Activated T-helper 17 cell treated with anti-CD3 and anti-CD28 coated beads, Interleukin-2, amount 50 U/mL, for 72 hours (primary cell): ENCODE measurements around the gene GLT8D2. TPM values are rescaled to one million over a fixed set of nuclear protein-coding genes. Genes with fewer than 3 reads are reported as not detected.
"Not testable (repeated sequence)": the region's sequence is repeated elsewhere in the genome, so short reads cannot be mapped to it uniquely, and the experiment has no call there.

Experiments
- ATAC-seq: fragments of 150-1000 bp; cut with Tn5 transposase; replicated peaks from 2 replicates; pipeline ENCODE4 v1.10.0; 2021; ENCODE audit warnings: mild to moderate bottlenecking, moderate library complexity
- H3K27ac Mint-ChIP-seq: one replicate; pipeline ENCODE4 v1.8.0; 2022; ENCODE audit warnings: mixed read lengths
- H3K27me3 Mint-ChIP-seq: one replicate; pipeline ENCODE4 v1.8.0; 2022; ENCODE audit warnings: mixed read lengths
- H3K36me3 Mint-ChIP-seq: one replicate; pipeline ENCODE4 v1.8.0; 2022; ENCODE audit warnings: low read depth, mild to moderate bottlenecking, mixed read lengths
- H3K4me1 Mint-ChIP-seq: one replicate; pipeline ENCODE4 v1.8.0; 2022; ENCODE audit warnings: mixed read lengths
- H3K4me3 Mint-ChIP-seq: one replicate; pipeline ENCODE4 v1.8.0; 2022; ENCODE audit warnings: mild to moderate bottlenecking, mixed read lengths
- H3K9me3 Mint-ChIP-seq: one replicate; pipeline ENCODE4 v1.8.0; 2022; ENCODE audit warnings: mixed read lengths
- total RNA-seq, 2 donors: library from RNA; stranded (reverse); gene quantifications; one replicate each; pipeline ENCODE4 v1.2.3, GENCODE V29; 2022

GLT8D2 gene
- total RNA-seq, 2 donors from 2014 or later: 0.58 TPM; not detected in 1

- Mint-ChIP-seq H3K4me1 (no peaks in the 10 kb centered on the region), H3K4me3 (no peak overlapping the region), H3K27ac (no peak overlapping the region), H3K27me3 (peaks cover 12% of the 10 kb centered on the region), H3K36me3 (no peaks in the 10 kb centered on the region), H3K9me3 (no peaks in the 10 kb centered on the region)
- ATAC-seq: no peak
Observed at GRCh38 chr12:104060791-104061190, 10.8 kb upstream of the GLT8D2 start.

GRCh38 chr12:104059963-104060362 is 10.0 kb upstream of the GLT8D2 start:
- no peaks in the 10 kb centered on the region for H3K9me3 Mint-ChIP-seq
- no peaks in the 10 kb centered on the region for H3K4me1 Mint-ChIP-seq
- H3K36me3 Mint-ChIP-seq: no peaks in the 10 kb centered on the region
- no peak for ATAC-seq
- no peak overlapping the region for H3K4me3 Mint-ChIP-seq
- H3K27ac Mint-ChIP-seq: no peak overlapping the region
- peaks cover 12% of the 10 kb centered on the region for H3K27me3 Mint-ChIP-seq

- no peak overlapping the region for H3K27ac Mint-ChIP-seq
- H3K9me3 Mint-ChIP-seq: no peaks in the 10 kb centered on the region
- no peaks in the 10 kb centered on the region for H3K4me1 Mint-ChIP-seq
- peaks cover 15% of the 10 kb centered on the region for H3K27me3 Mint-ChIP-seq
- H3K36me3 Mint-ChIP-seq: no peaks in the 10 kb centered on the region
- ATAC-seq: no peak
- no peak overlapping the region for H3K4me3 Mint-ChIP-seq
Observed at GRCh38 chr12:104058802-104059201, 8.8 kb upstream of the GLT8D2 start.

- Mint-ChIP-seq H3K36me3 (no peaks in the 10 kb centered on the region), H3K4me3 (no peak overlapping the region), H3K9me3 (no peaks in the 10 kb centered on the region), H3K4me1 (no peaks in the 10 kb centered on the region), H3K27ac (no peak overlapping the region), H3K27me3 (peaks cover 18% of the 10 kb centered on the region)
- ATAC-seq: peak; percentile 26
Observed at GRCh38 chr12:104057771-104058197, 7.8 kb upstream of the GLT8D2 start.

- no peak overlapping the region for H3K27ac Mint-ChIP-seq
- H3K9me3 Mint-ChIP-seq: no peaks in the 10 kb centered on the region
- no peaks in the 10 kb centered on the region for H3K4me1 Mint-ChIP-seq
- no peaks in the 10 kb centered on the region for H3K36me3 Mint-ChIP-seq
- no peak for ATAC-seq
- peaks cover 23% of the 10 kb centered on the region for H3K27me3 Mint-ChIP-seq
- H3K4me3 Mint-ChIP-seq: no peak overlapping the region
Observed at GRCh38 chr12:104056419-104056972, 6.5 kb upstream of the GLT8D2 start.

- Mint-ChIP-seq H3K36me3 (no peaks in the 10 kb centered on the region), H3K9me3 (no peaks in the 10 kb centered on the region), H3K4me3 (no peak overlapping the region), H3K27me3 (peaks cover 23% of the 10 kb centered on the region), H3K27ac (no peak overlapping the region), H3K4me1 (no peaks in the 10 kb centered on the region)
- ATAC-seq: no peak
Observed at GRCh38 chr12:104055686-104056388, 5.8 kb upstream of the GLT8D2 start.

- no peaks in the 10 kb centered on the region for H3K36me3 Mint-ChIP-seq
Observed at GRCh38 chr12:104054681-104055346, 4.8 kb upstream of the GLT8D2 start.

GRCh38 chr12:104050436-104050835 is 449 bp upstream of the GLT8D2 start:
- H3K4me1 Mint-ChIP-seq: no peaks in the 10 kb centered on the region
- H3K9me3 Mint-ChIP-seq: no peaks in the 10 kb centered on the region
- ATAC-seq: no peak
- H3K36me3 Mint-ChIP-seq: no peaks in the 10 kb centered on the region
- no peak overlapping the region for H3K4me3 Mint-ChIP-seq
- H3K27ac Mint-ChIP-seq: no peak overlapping the region
- H3K27me3 Mint-ChIP-seq: peaks cover 26% of the 10 kb centered on the region

More at GRCh38 chr12:104054681-104055346, 4.8 kb upstream of the GLT8D2 start:
- Mint-ChIP-seq H3K9me3 (no peaks in the 10 kb centered on the region), H3K4me3 (no peak overlapping the region), H3K27ac (no peak overlapping the region), H3K27me3 (peaks cover 25% of the 10 kb centered on the region), H3K4me1 (no peaks in the 10 kb centered on the region)
- ATAC-seq: no peak

GRCh38 chr12:104049278-104049902 is 597 bp downstream of the GLT8D2 start:
- no peaks in the 10 kb centered on the region for H3K4me1 Mint-ChIP-seq
- no peak overlapping the region for H3K27ac Mint-ChIP-seq
- peak overlapping the region; percentile 30 for H3K4me3 Mint-ChIP-seq
- no peaks in the 10 kb centered on the region for H3K9me3 Mint-ChIP-seq
- H3K27me3 Mint-ChIP-seq: peaks cover 24% of the 10 kb centered on the region
- no peaks in the 10 kb centered on the region for H3K36me3 Mint-ChIP-seq
- no peak for ATAC-seq

- H3K27ac Mint-ChIP-seq: no peak overlapping the region
- no peaks in the 10 kb centered on the region for H3K36me3 Mint-ChIP-seq
- no peaks in the 10 kb centered on the region for H3K9me3 Mint-ChIP-seq
Observed at GRCh38 chr12:104048811-104049210, 1.2 kb downstream of the GLT8D2 start.

GRCh38 chr12:104048162-104048561 is 1.8 kb downstream of the GLT8D2 start:
- Mint-ChIP-seq H3K4me3 (no peak overlapping the region), H3K27ac (no peak overlapping the region), H3K4me1 (no peaks in the 10 kb centered on the region), H3K9me3 (no peaks in the 10 kb centered on the region), H3K36me3 (no peaks in the 10 kb centered on the region), H3K27me3 (peaks cover 22% of the 10 kb centered on the region)
- no peak for ATAC-seq

More at GRCh38 chr12:104048811-104049210, 1.2 kb downstream of the GLT8D2 start:
- Mint-ChIP-seq H3K4me3 (no peak overlapping the region), H3K27me3 (peaks cover 24% of the 10 kb centered on the region), H3K4me1 (no peaks in the 10 kb centered on the region)
- no peak for ATAC-seq

- no peak for ATAC-seq
- Mint-ChIP-seq H3K27me3 (peaks cover 16% of the 10 kb centered on the region), H3K4me1 (no peaks in the 10 kb centered on the region), H3K27ac (no peak overlapping the region), H3K36me3 (no peaks in the 10 kb centered on the region), H3K4me3 (no peak overlapping the region), H3K9me3 (no peaks in the 10 kb centered on the region)
Observed at GRCh38 chr12:104046306-104046705, 3.7 kb downstream of the GLT8D2 start.

GRCh38 chr12:104044158-104044557 is 5.8 kb downstream of the GLT8D2 start:
- Mint-ChIP-seq H3K27me3 (peaks cover 8% of the 10 kb centered on the region), H3K4me3 (no peak overlapping the region), H3K4me1 (no peaks in the 10 kb centered on the region), H3K27ac (no peak overlapping the region), H3K36me3 (no peaks in the 10 kb centered on the region), H3K9me3 (no peaks in the 10 kb centered on the region)
- no peak for ATAC-seq

- Mint-ChIP-seq H3K4me1 (no peaks in the 10 kb centered on the region), H3K4me3 (no peak overlapping the region)
Observed at GRCh38 chr12:104042580-104042979, 7.4 kb downstream of the GLT8D2 start.

GRCh38 chr12:104039769-104040168 is 10.2 kb downstream of the GLT8D2 start:
- not testable (repeated sequence) for ATAC-seq, H3K4me3 Mint-ChIP-seq, H3K27me3 Mint-ChIP-seq, H3K9me3 Mint-ChIP-seq, H3K27ac Mint-ChIP-seq, H3K36me3 Mint-ChIP-seq, H3K4me1 Mint-ChIP-seq

More at GRCh38 chr12:104042580-104042979, 7.4 kb downstream of the GLT8D2 start:
- no peaks in the 10 kb centered on the region for H3K9me3 Mint-ChIP-seq
- H3K36me3 Mint-ChIP-seq: no peaks in the 10 kb centered on the region
- H3K27ac Mint-ChIP-seq: no peak overlapping the region
- no peak for ATAC-seq
- no peaks in the 10 kb centered on the region for H3K27me3 Mint-ChIP-seq
